Renal cortex interstitium (tissue), 15 donors: ENCODE measurements around the gene SLC35A4. TPM values are rescaled to one million over a fixed set of nuclear protein-coding genes. Genes with fewer than 3 reads are reported as not detected.

Source experiments
- DNase-seq, 11 donors: peaks; one replicate each; pipeline ENCODE4 v3.0.0-alpha.2; 2013; ENCODE audit warnings: low read depth in 9 of 11, low spot score in 4 of 11; ENCODE audit errors: extremely low read depth in 1 of 11
- long read RNA-seq, 16 experiments: transcript quantifications; one replicate each; lab custom pipeline, GENCODE V29; 2026
- polyA plus RNA-seq, 3 donors: library from polyadenylated mRNA; unstranded; fragments of 120-200 nt; gene quantifications; one replicate each; pipeline ENCODE4 v1.2.1, GENCODE V29; 2013; ENCODE audit not compliant: insufficient read length in 3 of 3

Gene SLC35A4
- polyA plus RNA-seq, result 10 to 100 TPM; 72.4 to 83.5 (median 78.0) TPM
- long read RNA-seq, donor 1, transcript SLC35A4-201 (3 exons, 3,041 nt), result major isoform, 23 of 70 reads
- long read RNA-seq, donor 1, partial matches to known transcripts, result 44 of 70 reads
- long read RNA-seq, donor 1, other reads (novel, unspliced or antisense), result 0 of 70 reads
- long read RNA-seq, donor 2, transcript SLC35A4-201 (3 exons, 3,041 nt), result major isoform, 14 of 64 reads
- long read RNA-seq, donor 2, partial matches to known transcripts, result 48 of 64 reads
- long read RNA-seq, donor 2, other reads (novel, unspliced or antisense), result 0 of 64 reads
- long read RNA-seq, donor 3, transcript SLC35A4-201 (3 exons, 3,041 nt), result major isoform, 39 of 51 reads
- long read RNA-seq, donor 3, transcript SLC35A4-202 (2 exons, 3,617 nt), result minor isoform, 7 of 51 reads
- long read RNA-seq, donor 3, partial matches to known transcripts, result 5 of 51 reads
- long read RNA-seq, donor 3, other reads (novel, unspliced or antisense), result 0 of 51 reads
- long read RNA-seq, donor 4, transcript SLC35A4-201 (3 exons, 3,041 nt), result major isoform, 21 of 23 reads
- long read RNA-seq, donor 4, partial matches to known transcripts, result 0 of 23 reads
- long read RNA-seq, donor 4, other reads (novel, unspliced or antisense), result 0 of 23 reads
- long read RNA-seq, donor 5, result 0 reads
- long read RNA-seq, donor 6, transcript SLC35A4-201 (3 exons, 3,041 nt), result major isoform, 25 of 29 reads
- long read RNA-seq, donor 6, partial matches to known transcripts, result 0 of 29 reads
- long read RNA-seq, donor 6, other reads (novel, unspliced or antisense), result 0 of 29 reads
- long read RNA-seq, donor 7, transcript SLC35A4-201 (3 exons, 3,041 nt), result major isoform, 35 of 39 reads
- long read RNA-seq, donor 7, partial matches to known transcripts, result 0 of 39 reads
- long read RNA-seq, donor 7, other reads (novel, unspliced or antisense), result 0 of 39 reads
- long read RNA-seq, donor 8, result 0 reads
- long read RNA-seq, donor 9, transcript SLC35A4-201 (3 exons, 3,041 nt), result major isoform, 24 of 54 reads
- long read RNA-seq, donor 9, partial matches to known transcripts, result 29 of 54 reads
- long read RNA-seq, donor 9, other reads (novel, unspliced or antisense), result 0 of 54 reads
- long read RNA-seq, donor 10, transcript SLC35A4-201 (3 exons, 3,041 nt), result major isoform, 28 of 62 reads
- long read RNA-seq, donor 10, partial matches to known transcripts, result 34 of 62 reads
- long read RNA-seq, donor 10, other reads (novel, unspliced or antisense), result 0 of 62 reads
- long read RNA-seq, donor 11, transcript SLC35A4-201 (3 exons, 3,041 nt), result major isoform, 15 of 20 reads
- long read RNA-seq, donor 11, transcript SLC35A4-202 (2 exons, 3,617 nt), result minor isoform, 5 of 20 reads
- long read RNA-seq, donor 11, partial matches to known transcripts, result 0 of 20 reads
- long read RNA-seq, donor 11, other reads (novel, unspliced or antisense), result 0 of 20 reads
- long read RNA-seq, donor 12, transcript SLC35A4-201 (3 exons, 3,041 nt), result major isoform, 12 of 14 reads
- long read RNA-seq, donor 12, partial matches to known transcripts, result 0 of 14 reads
- long read RNA-seq, donor 12, other reads (novel, unspliced or antisense), result 0 of 14 reads
- long read RNA-seq, donor 13, result 0 reads
- long read RNA-seq, donor 14, transcript SLC35A4-201 (3 exons, 3,041 nt), result major isoform, 18 of 19 reads
- long read RNA-seq, donor 14, partial matches to known transcripts, result 0 of 19 reads
- long read RNA-seq, donor 14, other reads (novel, unspliced or antisense), result 0 of 19 reads
- long read RNA-seq, donor 15, transcript SLC35A4-201 (3 exons, 3,041 nt), result major isoform, 11 of 28 reads
- long read RNA-seq, donor 15, partial matches to known transcripts, result 16 of 28 reads
- long read RNA-seq, donor 15, other reads (novel, unspliced or antisense), result 0 of 28 reads
- long read RNA-seq, donor 16, transcript SLC35A4-201 (3 exons, 3,041 nt), result major isoform, 64 of 138 reads
- long read RNA-seq, donor 16, partial matches to known transcripts, result 72 of 138 reads
- long read RNA-seq, donor 16, other reads (novel, unspliced or antisense), result 0 of 138 reads

- peak; percentile 92 to 98 (median 95) for DNase-seq
Measured at GRCh38 chr5:140564196-140565023, at the start of gene SLC35A4, which contains the start of gene APBB3. SLC35A4 (plus strand) TSS chr5:140564828; CDS start chr5:140567170, 2,342 bp downstream. APBB3 (minus strand) TSS chr5:140564598; CDS start chr5:140564245, 353 bp downstream.

GRCh38 chr5:140524003-140524402 lies 40.6 kb upstream of the SLC35A4 start:
- no peak for DNase-seq

- no peak for DNase-seq
Measured at GRCh38 chr5:140540227-140540626, 24.4 kb upstream of the SLC35A4 start.

GRCh38 chr5:140542972-140543371 lies 21.7 kb upstream of the SLC35A4 start:
- DNase-seq, result no peak

GRCh38 chr5:140544986-140545385 lies 19.6 kb upstream of the SLC35A4 start:
- no peak for DNase-seq

- DNase-seq, result no peak
Measured at GRCh38 chr5:140545606-140546005, 19.0 kb upstream of the SLC35A4 start.

- DNase-seq, result no peak
Measured at GRCh38 chr5:140546851-140547507, 17.6 kb upstream of the SLC35A4 start.

- peak; percentile 89 to 96 (median 91) for DNase-seq
Measured at GRCh38 chr5:140547508-140548299, 16.9 kb upstream of the SLC35A4 start, which contains the start of gene EIF4EBP3. EIF4EBP3 (plus strand) TSS chr5:140547662; CDS start chr5:140547738, 76 bp downstream.

- DNase-seq, result no peak
Measured at GRCh38 chr5:140548300-140548688, 16.3 kb upstream of the SLC35A4 start.

GRCh38 chr5:140548791-140549190 lies 15.8 kb upstream of the SLC35A4 start:
- DNase-seq, result no peak

- DNase-seq, result no peak
Measured at GRCh38 chr5:140549237-140550144, 15.1 kb upstream of the SLC35A4 start.

- DNase-seq, result no peak
Measured at GRCh38 chr5:140550147-140551079, 14.2 kb upstream of the SLC35A4 start.

- DNase-seq, result no peak
Measured at GRCh38 chr5:140551872-140552271, 12.8 kb upstream of the SLC35A4 start.
